ENCODE measurements around the gene LIPC.

LIPC gene

DNA sequence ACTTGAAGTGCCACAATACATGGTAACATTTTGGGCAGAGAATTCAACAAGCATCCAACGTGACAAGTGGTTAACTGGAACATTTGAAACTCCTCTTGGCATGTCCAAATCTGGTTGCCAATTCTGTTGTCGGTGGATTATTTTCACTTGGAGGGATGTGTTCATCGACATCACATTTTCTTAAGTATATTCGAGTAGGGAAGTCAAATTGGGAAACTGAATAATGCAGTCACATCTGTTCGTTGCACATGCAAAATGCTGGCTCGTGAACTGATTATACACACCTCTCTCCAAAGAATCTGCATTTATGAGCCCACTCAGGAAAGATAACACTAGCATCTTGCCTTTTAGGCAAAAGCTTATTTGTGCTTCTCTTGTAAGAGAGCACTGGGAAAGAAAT lies 139.7 kb downstream of the LIPC start:
- FAIRE-seq (no peak), DNase-seq (ENCODE audit: insufficient read length, low spot score) (no peak)
- no peak for TF ChIP-seq POLR2A (IDR thresholded peaks at IDR 0.05; ENCODE audit: low read depth, low read length)

DNA sequence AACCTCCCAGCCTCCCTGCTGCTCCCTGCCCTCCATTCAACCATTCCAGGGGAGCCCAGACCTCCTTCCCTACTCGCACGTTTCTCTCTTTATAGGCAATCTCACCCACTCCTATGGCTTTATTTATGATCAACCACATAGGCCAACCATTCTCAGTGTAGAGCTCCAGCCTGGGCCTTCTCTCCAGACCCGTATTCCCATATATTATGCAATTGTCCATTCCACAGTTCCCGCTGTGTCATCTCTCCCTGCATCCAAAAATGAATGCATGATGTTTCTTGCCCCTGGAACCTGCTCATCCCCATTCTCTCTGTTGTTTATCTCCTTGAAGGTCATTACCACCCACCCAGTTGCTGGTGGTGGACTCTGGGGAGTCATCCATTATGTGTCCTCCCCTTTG lies 140.7 kb downstream of the LIPC start:
- TF ChIP-seq POLR2A (IDR thresholded peaks at IDR 0.05; ENCODE audit: low read depth, low read length), result no peak
- FAIRE-seq, result no peak
- DNase-seq (ENCODE audit: insufficient read length, low spot score), result no peak

DNA sequence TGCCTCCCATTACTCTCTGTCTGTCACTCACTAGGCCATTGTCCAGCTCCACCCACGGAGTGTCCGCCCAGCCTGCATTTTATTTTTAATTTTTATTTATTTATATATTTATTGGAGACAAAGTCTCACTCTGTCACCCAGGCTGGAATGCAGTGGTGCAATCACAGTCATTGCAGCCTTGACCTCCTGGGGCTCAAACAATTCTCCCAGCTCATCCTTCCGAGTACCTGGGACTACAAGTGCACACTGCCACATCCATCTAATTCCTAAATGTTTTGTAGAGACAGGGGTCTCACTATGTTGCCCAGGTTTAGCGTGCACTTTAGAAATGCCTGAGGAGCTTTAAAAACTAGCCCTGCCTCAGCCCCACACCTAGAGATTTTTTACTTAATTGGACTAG lies 141.5 kb downstream of the LIPC start:
- no peak for DNase-seq (ENCODE audit: insufficient read length, low spot score)
- no peak for TF ChIP-seq POLR2A (IDR thresholded peaks at IDR 0.05; ENCODE audit: low read depth, low read length)
- no peak for FAIRE-seq

DNA sequence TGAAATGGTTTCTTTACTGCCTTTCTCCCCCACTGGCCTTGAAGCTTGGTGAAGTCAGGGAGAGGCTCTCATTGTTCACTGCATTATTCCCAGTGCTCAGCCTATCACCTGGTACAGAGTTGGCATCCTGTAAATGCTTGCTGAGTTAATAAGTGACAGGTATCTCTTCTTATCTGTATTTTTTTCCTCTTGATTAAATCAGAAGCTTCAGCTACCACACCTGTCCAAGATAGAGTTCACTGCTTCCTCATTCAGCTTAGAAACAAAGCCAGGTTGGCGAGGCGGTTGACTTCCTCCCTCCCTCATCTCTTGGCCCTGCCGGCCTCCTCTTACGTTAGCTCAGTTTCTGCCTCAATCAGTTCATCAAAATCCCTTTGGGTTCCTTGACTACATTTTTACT lies 142.8 kb downstream of the LIPC start:
- no peak for TF ChIP-seq POLR2A (IDR thresholded peaks at IDR 0.05; ENCODE audit: low read depth, low read length)
- no peak for DNase-seq (ENCODE audit: insufficient read length, low spot score)
- no peak for FAIRE-seq

DNA sequence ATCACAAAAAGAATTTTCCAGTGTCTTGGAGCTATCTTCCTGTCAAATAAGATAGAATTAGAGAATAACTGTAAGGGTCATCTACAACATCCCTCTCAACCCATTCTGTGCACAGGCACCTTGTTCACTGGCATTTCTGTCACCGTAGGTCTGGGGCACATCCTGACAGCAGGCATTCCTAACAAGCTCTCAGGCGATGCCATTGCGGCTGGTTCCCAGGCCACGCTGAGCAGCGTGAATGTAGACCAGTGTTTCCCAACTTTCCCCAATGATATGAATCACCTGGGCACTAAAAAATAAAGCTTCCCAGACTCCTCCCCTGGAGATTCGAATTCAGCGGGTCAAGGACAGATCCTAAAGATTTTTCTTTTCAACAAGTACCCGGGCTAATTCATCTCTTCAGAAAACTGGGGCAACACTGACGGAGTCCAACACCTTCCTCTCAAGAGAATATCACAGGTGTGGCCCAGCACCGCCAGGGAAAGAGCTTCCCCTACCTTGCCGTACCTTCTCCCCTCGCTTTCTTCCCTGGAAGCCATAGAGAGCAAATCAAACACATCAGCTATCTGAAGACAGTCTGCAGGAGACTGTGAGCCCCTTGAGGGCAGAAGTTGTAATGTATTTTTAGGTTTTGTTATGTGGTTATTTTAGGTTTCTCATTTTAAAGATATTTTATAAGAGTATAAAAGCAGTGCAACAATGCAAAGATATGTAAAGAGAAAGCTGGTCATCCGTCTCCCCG lies 143.4 kb downstream of the LIPC start:
- FAIRE-seq (no peak), DNase-seq (ENCODE audit: insufficient read length, low spot score) (no peak)
- TF ChIP-seq POLR2A (IDR thresholded peaks at IDR 0.05; ENCODE audit: low read depth, low read length), result no peak

DNA sequence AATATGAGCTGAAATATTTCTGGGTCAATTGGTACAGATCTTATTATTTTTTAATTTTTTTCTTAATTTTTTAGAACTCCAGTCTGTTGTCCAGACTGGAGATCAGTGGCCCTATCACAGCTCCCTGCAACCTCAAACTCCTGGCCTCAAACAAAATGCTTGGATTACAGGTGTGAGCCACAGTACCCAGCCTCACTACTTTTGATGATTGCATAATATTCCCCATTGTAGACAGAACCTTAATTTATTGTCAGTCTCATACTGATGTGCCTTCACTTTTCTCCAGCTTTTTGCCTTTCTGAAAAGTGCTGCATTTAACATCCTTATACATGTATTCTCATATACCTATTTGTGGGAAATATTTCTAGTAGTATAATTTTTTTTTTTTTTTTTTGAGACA lies 144.9 kb downstream of the LIPC start:
- FAIRE-seq (no peak), DNase-seq (ENCODE audit: insufficient read length, low spot score) (no peak)
- TF ChIP-seq POLR2A (IDR thresholded peaks at IDR 0.05; ENCODE audit: low read depth, low read length), result no peak

DNA sequence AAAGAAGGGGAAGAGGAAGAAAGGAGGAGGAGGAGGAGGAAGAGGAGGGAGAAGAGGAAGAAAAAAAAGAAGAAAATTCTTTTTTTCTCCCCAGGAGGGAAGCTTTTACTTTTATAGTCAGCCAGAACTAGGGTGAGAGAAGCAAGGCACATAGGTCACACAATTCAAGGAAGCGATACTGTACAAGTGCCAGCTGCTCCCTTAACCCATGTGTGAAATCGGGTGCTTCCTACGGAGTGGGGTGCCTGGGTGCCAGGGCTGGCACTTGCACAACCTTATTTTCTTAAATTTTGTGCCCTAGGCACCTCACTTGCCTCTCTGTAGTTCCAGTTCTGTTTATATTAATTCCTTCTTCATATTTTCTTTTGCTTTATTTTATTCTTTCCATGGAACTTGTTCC lies 150.4 kb downstream of the LIPC start:
- TF ChIP-seq POLR2A (IDR thresholded peaks at IDR 0.05; ENCODE audit: low read depth, low read length), result no peak
- FAIRE-seq, result no peak
- DNase-seq (ENCODE audit: insufficient read length, low spot score), result no peak

DNA sequence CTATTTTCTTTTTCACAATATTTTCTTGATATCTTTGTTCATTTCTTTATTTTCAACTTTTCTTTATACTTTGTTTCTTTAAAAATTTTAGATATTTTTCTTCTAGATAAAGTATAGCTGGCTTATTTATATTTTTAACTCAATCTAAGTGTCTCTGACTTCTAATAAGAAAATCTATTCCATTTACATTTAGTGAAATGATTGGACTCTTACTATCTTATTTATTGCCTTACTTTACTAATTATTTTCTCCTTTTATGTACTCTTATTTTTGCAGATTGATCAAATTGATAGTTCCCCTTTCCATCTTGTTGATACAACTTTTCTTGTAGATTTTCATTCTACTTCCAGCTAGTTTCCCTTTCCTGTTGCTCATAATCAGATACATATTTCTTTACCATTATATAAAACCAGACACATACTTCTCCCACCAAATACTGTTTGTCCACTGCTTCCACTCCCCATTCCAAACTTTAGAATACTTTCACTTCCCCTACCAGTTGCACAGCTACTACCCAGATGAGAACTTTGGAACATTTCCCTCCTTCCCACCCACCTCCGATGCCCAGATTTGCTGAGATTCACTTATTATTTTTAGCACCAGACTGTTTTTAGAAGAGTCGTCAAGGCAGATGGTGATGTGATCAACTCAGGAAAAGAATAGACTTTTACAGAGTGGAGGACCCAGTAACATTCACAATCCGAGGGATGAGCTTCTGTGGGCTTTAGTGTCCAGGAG lies 151.5 kb downstream of the LIPC start:
- DNase-seq (ENCODE audit: insufficient read length, low spot score) (no peak), FAIRE-seq (no peak)
- TF ChIP-seq POLR2A (IDR thresholded peaks at IDR 0.05; ENCODE audit: low read depth, low read length), result no peak

DNA sequence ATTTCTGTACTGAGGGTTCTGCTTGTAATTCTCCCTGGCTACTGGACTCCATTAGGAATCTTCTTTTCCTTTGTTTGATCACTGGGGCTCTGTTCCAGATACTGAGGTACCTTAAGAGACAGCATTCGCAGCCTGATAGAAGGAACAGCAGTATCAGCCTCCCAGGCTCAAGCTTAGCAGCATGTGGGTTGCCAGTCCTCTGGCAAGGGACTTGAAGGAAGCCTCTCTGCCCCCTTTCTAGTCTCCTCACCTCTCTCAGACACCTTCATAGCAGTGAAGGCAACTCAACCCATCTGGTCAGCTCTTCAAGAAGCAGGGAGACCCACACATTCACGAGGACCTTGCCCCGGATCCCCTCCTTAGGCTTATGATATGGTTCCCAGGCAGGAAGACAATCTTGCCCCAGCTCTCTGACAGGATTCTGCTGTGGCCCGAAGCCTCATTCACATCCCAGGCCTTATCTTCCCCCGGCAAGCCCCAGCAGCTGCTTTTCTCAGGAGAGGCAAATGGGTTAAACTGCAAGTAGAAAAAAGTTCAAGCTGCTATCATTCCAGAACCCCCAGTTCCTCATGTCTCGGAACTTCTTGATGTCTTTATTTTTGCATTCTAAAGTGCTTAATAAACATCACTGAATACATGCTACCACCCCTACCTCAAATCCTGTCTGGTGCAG lies 153.1 kb downstream of the LIPC start:
- DNase-seq (ENCODE audit: insufficient read length, low spot score), result no peak
- TF ChIP-seq POLR2A (IDR thresholded peaks at IDR 0.05; ENCODE audit: low read depth, low read length), result no peak
- FAIRE-seq, result no peak

DNA sequence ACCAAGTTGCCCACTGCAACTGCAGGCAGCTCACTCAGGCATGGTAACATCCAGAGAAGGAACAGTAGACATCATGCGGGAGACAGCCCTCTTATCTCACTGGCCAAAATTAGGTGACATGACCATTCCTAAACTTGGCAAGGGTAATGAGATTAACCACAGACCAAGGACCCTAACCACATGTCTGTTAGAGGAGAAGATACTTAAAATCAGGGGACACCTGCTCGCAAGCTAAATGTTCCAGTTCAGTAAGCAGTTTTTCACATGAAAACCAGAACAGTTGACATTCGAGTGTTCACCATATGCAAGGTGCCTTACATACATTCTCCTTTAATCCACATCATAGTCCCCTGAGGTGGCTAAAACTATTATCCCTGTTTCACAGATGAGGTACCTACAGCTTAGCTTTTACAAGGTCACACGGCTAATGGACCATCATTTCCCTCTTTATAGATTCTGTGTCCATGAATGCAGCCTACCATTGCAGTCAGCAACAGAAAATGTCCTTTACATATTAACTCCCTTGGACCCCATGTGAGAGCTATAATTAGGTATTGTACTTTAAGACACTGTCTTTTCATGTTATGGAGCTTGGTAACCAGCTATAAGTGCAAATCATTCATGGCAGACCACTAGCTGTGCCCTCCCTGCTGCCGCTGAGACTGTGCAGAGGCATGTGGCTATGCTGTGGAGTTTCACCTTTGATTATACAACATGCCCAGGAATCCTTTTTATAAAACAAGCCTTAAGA lies 154.1 kb downstream of the LIPC start:
- no peak for TF ChIP-seq POLR2A (IDR thresholded peaks at IDR 0.05; ENCODE audit: low read depth, low read length)
- DNase-seq (ENCODE audit: insufficient read length, low spot score) (no peak), FAIRE-seq (no peak)

DNA sequence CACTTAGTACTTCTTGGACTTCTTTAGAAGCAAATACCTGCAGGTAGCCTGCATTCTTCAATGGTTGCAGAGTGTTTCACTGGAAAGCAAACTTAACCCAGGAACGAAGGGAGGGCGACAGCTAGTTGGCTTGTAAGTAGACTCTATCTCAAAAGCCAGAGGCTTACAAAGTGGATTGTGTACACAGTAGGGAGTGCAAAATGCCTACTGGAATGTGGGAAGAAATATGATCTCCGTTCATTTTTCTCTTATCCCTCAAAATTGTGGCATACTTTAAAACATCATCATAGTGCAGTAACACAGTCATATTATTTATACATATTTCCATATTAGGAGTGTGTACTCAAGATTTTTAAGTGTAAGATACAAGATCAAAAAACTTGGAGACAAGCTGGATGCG lies 155.7 kb downstream of the LIPC start:
- TF ChIP-seq POLR2A (IDR thresholded peaks at IDR 0.05; ENCODE audit: low read depth, low read length), result no peak
- FAIRE-seq, result no peak
- DNase-seq (ENCODE audit: insufficient read length, low spot score), result no peak

DNA sequence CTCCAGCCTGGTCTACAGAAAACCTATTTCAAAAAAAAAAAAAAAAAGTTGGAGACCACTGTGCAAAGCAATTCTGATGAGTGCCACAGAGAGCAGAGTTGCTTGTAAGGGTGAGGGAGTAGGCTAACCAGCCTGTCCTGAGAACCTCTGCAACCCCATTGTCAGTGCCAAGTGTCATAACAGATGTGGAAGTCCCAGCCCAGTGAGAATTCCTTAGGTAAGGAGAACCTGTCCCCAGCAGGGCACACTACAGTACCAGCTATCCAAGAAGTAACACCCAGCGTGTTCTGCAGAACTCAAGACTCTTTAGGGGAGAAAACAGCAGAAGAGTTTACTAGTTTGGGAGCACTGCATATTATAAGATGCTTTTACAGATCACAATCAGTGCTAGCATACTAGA lies 156.3 kb downstream of the LIPC start:
- no peak for FAIRE-seq
- TF ChIP-seq POLR2A (IDR thresholded peaks at IDR 0.05; ENCODE audit: low read depth, low read length), result no peak

DNA sequence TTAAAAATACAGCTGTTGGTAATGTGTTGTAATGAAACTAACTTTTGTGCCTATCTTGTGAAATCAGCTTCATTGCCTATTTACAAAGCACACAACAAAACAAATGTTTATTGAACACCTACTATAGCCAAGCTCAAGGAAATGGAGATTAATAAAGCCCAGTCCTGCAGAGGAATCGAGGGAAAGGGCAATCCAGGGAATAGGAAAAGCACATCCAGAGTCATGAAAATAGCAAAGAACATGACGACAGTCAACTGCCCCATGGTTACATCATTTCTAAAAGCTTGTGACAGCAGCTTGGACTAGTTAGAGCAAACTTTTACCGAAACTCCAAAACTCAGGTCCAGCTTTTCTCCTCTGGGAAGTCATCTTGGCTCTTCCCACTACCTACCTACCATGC lies 157.3 kb downstream of the LIPC start:
- no peak for TF ChIP-seq POLR2A (IDR thresholded peaks at IDR 0.05; ENCODE audit: low read depth, low read length)
- no peak for DNase-seq (ENCODE audit: insufficient read length, low spot score)
- FAIRE-seq, result no peak

More for the DNA sequence above, 156.3 kb downstream of the LIPC start:
- no peak for DNase-seq (ENCODE audit: insufficient read length, low spot score)

DNA sequence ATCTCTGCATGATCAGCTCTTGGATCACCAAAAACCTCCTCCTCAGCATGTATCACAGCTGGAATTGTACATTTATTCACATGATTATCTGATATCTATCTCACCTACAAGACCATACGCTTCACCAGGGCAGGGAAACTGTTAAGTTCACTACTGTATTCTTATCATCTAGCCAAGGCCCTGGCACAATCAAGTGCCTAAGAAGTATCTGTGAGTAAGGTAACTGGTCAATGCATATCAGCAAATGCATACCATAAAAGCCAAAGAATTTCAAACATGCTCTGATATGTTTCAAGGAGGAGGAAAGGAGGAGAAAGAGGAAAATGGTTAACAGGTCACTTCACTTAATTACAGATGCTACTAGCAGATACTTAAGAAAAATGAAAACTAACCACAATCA lies 158.4 kb downstream of the LIPC start:
- no peak for FAIRE-seq
- no peak for DNase-seq (ENCODE audit: insufficient read length, low spot score)
- TF ChIP-seq POLR2A (IDR thresholded peaks at IDR 0.05; ENCODE audit: low read depth, low read length), result no peak
